ENCODE data around the gene EXOC2.

Gene EXOC2

DNA sequence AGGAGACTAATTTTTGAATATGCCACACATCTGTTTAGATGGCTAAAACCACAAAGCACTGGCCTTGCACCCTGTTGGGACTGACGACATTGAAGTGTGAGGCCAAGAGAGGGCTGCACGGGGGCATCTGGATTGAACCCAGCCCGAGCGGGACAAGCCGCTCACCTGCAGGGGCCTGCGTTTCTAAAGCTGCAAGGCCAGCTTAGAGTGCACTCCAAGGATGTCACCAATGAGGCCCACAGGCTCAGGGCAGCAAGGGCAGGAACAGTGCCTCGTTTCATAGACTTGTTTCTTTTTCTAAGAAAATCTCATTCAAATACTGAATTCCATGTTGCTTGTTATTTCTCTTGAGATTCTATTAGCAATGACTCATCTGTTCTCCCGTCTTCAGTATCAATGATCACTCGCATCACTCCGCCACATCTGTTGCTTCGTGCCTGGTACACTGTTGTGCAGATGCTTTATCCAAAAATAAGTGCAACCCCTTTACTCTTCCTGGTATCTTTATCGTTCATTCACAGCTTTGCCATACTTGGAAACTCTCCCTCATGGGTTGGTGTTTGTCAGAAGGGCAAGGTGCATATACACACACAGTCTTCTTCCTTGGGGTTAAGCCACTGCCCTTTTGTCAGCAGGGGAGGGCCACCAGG, 181.3 kb downstream of the EXOC2 start:
- no peak for TF ChIP-seq POU2F2 (IDR thresholded peaks at IDR 0.05; ENCODE audit: low read depth, low read length)
- TF ChIP-seq POLR2AphosphoS5 (IDR thresholded peaks at IDR 0.05; ENCODE audit: low read depth, low read length) = no peak
- TF ChIP-seq SPI1 (IDR thresholded peaks at IDR 0.05; ENCODE audit: low read depth, low read length) = no peak
- TF ChIP-seq TAF1 (IDR thresholded peaks at IDR 0.05; ENCODE audit: low read depth, low read length) = no peak
- TF ChIP-seq PAX5 (IDR thresholded peaks at IDR 0.05; ENCODE audit: insufficient read depth, low read length, severe bottlenecking) = no peak
- no peak for TF ChIP-seq POLR2A (IDR thresholded peaks at IDR 0.05; ENCODE audit: low read depth, low read length)
- FAIRE-seq (no peak), DNase-seq (ENCODE audit: insufficient read length, low spot score) (no peak)

GRCh38 chr6:509676-510075, 183.3 kb downstream of the EXOC2 start:
- no peak for DNase-seq (ENCODE audit: insufficient read length, low spot score)
- TF ChIP-seq POU2F2 (IDR thresholded peaks at IDR 0.05; ENCODE audit: low read depth, low read length) (no peak), POLR2A (IDR thresholded peaks at IDR 0.05; ENCODE audit: low read depth, low read length) (no peak), PAX5 (IDR thresholded peaks at IDR 0.05; ENCODE audit: insufficient read depth, low read length, severe bottlenecking) (no peak), SPI1 (IDR thresholded peaks at IDR 0.05; ENCODE audit: low read depth, low read length) (no peak), POLR2AphosphoS5 (IDR thresholded peaks at IDR 0.05; ENCODE audit: low read depth, low read length) (no peak), TAF1 (IDR thresholded peaks at IDR 0.05; ENCODE audit: low read depth, low read length) (no peak)
- FAIRE-seq = peak; percentile 61

DNA sequence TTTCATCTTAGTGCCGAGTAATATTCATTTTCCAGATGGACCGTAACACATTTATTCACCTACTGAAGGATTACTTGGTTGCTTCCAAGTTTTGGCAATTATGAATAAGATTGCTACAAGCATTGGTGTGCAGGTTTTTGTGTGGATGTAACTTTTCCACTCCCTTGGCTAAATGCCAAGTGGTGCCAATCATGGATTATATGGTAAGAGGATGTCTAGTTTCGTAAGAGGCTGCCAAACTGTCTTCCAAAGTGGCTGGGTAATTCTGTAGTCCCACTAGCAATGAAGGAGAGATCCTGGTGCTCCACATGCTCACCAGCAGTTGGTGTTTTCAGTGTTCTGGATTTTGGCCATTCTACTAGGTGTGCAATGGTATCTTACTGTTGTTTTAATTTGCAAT, 184.3 kb downstream of the EXOC2 start:
- DNase-seq (ENCODE audit: insufficient read length, low spot score) (no peak), FAIRE-seq (no peak)
- no peak for TF ChIP-seq SPI1 (IDR thresholded peaks at IDR 0.05; ENCODE audit: low read depth, low read length)
- TF ChIP-seq POLR2AphosphoS5 (IDR thresholded peaks at IDR 0.05; ENCODE audit: low read depth, low read length) = no peak
- TF ChIP-seq POU2F2 (IDR thresholded peaks at IDR 0.05; ENCODE audit: low read depth, low read length) = no peak
- no peak for TF ChIP-seq PAX5 (IDR thresholded peaks at IDR 0.05; ENCODE audit: insufficient read depth, low read length, severe bottlenecking)
- TF ChIP-seq POLR2A (IDR thresholded peaks at IDR 0.05; ENCODE audit: low read depth, low read length) = no peak

GRCh38 chr6:508006-508405, 184.9 kb downstream of the EXOC2 start:
- no peak for FAIRE-seq
- no peak for TF ChIP-seq POU2F2 (IDR thresholded peaks at IDR 0.05; ENCODE audit: low read depth, low read length)
- DNase-seq (ENCODE audit: insufficient read length, low spot score) = no peak

DNA sequence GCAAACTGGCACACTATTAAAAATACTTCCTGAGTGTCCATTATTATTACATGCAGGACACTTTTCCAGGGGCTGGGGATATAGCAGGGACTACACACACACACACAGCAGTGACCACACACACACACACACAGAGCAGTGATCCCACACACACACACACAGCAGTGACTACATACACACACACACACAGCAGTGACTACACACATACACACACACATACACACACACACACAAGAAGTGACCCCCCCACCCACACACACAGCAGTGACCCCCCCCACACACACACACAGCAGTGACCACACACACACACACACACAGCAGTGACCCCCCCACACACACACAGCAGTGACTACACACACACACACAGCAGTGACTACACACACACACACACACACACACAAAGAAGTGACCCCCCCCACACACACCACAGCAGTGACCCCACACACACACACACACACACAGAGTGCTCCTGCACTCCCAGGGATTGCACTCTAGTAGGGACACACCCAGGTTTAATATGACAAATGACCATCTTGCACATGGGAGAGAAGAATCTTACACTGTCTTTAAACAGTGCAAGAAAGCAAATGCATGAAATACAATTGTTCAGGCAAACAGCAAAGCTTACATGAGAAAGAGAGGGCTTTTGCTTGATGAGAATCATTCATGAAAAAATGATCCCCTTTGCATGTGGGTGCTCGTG, 185.9 kb downstream of the EXOC2 start:
- TF ChIP-seq PAX5 (IDR thresholded peaks at IDR 0.05; ENCODE audit: insufficient read depth, low read length, severe bottlenecking) (no peak), POLR2AphosphoS5 (IDR thresholded peaks at IDR 0.05; ENCODE audit: low read depth, low read length) (no peak), POU2F2 (IDR thresholded peaks at IDR 0.05; ENCODE audit: low read depth, low read length) (no peak), TAF1 (IDR thresholded peaks at IDR 0.05; ENCODE audit: low read depth, low read length) (no peak), SPI1 (IDR thresholded peaks at IDR 0.05; ENCODE audit: low read depth, low read length) (no peak), POLR2A (IDR thresholded peaks at IDR 0.05; ENCODE audit: low read depth, low read length) (no peak)
- no peak for DNase-seq (ENCODE audit: insufficient read length, low spot score)
- FAIRE-seq = peak; percentile 85

DNA sequence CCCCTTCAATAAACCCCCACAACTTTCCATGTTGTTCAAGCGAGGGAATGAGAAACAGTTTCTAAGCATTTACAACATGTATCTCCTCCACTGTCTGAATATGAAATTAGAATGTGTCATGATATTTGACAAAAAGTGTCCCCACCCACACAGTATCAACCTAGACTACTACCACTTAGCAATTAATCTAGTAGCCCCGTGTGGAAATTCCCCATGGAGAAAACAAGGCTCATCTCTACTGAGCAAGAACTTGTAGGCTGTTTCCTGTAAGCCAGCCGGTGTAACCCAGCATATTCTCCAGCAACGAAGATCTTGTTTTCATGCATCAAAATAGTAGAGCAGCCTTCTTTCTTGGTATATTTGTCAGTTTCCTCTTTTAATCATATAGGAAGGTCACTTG, 186.4 kb downstream of the EXOC2 start:
- FAIRE-seq = no peak
- no peak for DNase-seq (ENCODE audit: insufficient read length, low spot score)
- no peak for TF ChIP-seq PAX5 (IDR thresholded peaks at IDR 0.05; ENCODE audit: insufficient read depth, low read length, severe bottlenecking)
- TF ChIP-seq POLR2AphosphoS5 (IDR thresholded peaks at IDR 0.05; ENCODE audit: low read depth, low read length) = no peak
- no peak for TF ChIP-seq POLR2A (IDR thresholded peaks at IDR 0.05; ENCODE audit: low read depth, low read length)
- TF ChIP-seq SPI1 (IDR thresholded peaks at IDR 0.05; ENCODE audit: low read depth, low read length) = no peak
- no peak for TF ChIP-seq TAF1 (IDR thresholded peaks at IDR 0.05; ENCODE audit: low read depth, low read length)
- no peak for TF ChIP-seq POU2F2 (IDR thresholded peaks at IDR 0.05; ENCODE audit: low read depth, low read length)

DNA sequence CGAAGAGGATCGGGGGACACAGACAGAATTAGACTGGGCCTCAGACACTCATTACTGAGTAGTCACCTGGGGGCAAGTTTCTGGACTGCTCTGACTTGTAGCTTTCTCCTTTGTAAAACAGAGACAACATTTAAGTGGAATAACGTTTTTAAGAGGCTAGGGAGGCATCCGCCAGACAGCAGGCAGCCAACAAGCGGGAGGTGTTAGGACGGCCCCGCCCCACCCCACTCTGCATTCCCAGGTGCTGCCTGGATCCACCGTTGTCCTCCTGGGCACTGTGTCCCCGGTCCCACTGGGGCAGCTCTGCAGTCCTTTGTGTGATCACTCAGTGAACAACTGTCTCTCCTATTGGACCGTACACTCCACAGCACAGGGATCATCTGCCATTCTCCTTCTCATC, 187.6 kb downstream of the EXOC2 start:
- DNase-seq (ENCODE audit: insufficient read length, low spot score) = no peak
- FAIRE-seq = no peak
- TF ChIP-seq TAF1 (IDR thresholded peaks at IDR 0.05; ENCODE audit: low read depth, low read length) (no peak), POLR2A (IDR thresholded peaks at IDR 0.05; ENCODE audit: low read depth, low read length) (no peak), PAX5 (IDR thresholded peaks at IDR 0.05; ENCODE audit: insufficient read depth, low read length, severe bottlenecking) (no peak), POLR2AphosphoS5 (IDR thresholded peaks at IDR 0.05; ENCODE audit: low read depth, low read length) (no peak), POU2F2 (IDR thresholded peaks at IDR 0.05; ENCODE audit: low read depth, low read length) (no peak), SPI1 (IDR thresholded peaks at IDR 0.05; ENCODE audit: low read depth, low read length) (no peak)

- FAIRE-seq (no peak), DNase-seq (ENCODE audit: insufficient read length, low spot score) (no peak)
- TF ChIP-seq POLR2A (IDR thresholded peaks at IDR 0.05; ENCODE audit: low read depth, low read length) (no peak), POLR2AphosphoS5 (IDR thresholded peaks at IDR 0.05; ENCODE audit: low read depth, low read length) (no peak), POU2F2 (IDR thresholded peaks at IDR 0.05; ENCODE audit: low read depth, low read length) (no peak), TAF1 (IDR thresholded peaks at IDR 0.05; ENCODE audit: low read depth, low read length) (no peak), SPI1 (IDR thresholded peaks at IDR 0.05; ENCODE audit: low read depth, low read length) (no peak), PAX5 (IDR thresholded peaks at IDR 0.05; ENCODE audit: insufficient read depth, low read length, severe bottlenecking) (no peak)
Observed at GRCh38 chr6:504446-504980, 188.4 kb downstream of the EXOC2 start.

- FAIRE-seq = no peak
- no peak for TF ChIP-seq POLR2A (IDR thresholded peaks at IDR 0.05; ENCODE audit: low read depth, low read length)
- no peak for TF ChIP-seq TAF1 (IDR thresholded peaks at IDR 0.05; ENCODE audit: low read depth, low read length)
- TF ChIP-seq PAX5 (IDR thresholded peaks at IDR 0.05; ENCODE audit: insufficient read depth, low read length, severe bottlenecking) = no peak
- no peak for TF ChIP-seq POLR2AphosphoS5 (IDR thresholded peaks at IDR 0.05; ENCODE audit: low read depth, low read length)
- no peak for TF ChIP-seq POU2F2 (IDR thresholded peaks at IDR 0.05; ENCODE audit: low read depth, low read length)
- no peak for TF ChIP-seq SPI1 (IDR thresholded peaks at IDR 0.05; ENCODE audit: low read depth, low read length)
Observed at GRCh38 chr6:503610-504362, 189.2 kb downstream of the EXOC2 start.

More at GRCh38 chr6:503610-504362, 189.2 kb downstream of the EXOC2 start:
- no peak for DNase-seq (ENCODE audit: insufficient read length, low spot score)
